Endometrial microvascular endothelial cells (primary cell): ENCODE measurements around the gene NCK2. TPM values are rescaled to one million over a fixed set of nuclear protein-coding genes. Genes with fewer than 3 reads are reported as not detected.
"Not testable (repeated sequence)": the region's sequence is repeated elsewhere in the genome, so short reads cannot be mapped to it uniquely, and the experiment has no call there.

ENCODE experiments used
- in situ Hi-C: cut with HindIII; loops from 2 replicates; pipeline ENCODE4 v1.10.0; 2017; ENCODE audit warnings: low sequenced_read_pairs, low pct_unique_long_range_greater_than_20kb; ENCODE audit errors: inconsistent ontology term
- total RNA-seq: library from RNA; depleted of rRNA; stranded (reverse); fragments of >200 nt; gene quantifications from one replicate; pipeline ENCODE4 v1.2.3, GENCODE V29; 2015; ENCODE audit errors: inconsistent ontology term

The NCK2 gene
- total RNA-seq, 1 donor from 2014 or later: 23.2 TPM

DNA sequence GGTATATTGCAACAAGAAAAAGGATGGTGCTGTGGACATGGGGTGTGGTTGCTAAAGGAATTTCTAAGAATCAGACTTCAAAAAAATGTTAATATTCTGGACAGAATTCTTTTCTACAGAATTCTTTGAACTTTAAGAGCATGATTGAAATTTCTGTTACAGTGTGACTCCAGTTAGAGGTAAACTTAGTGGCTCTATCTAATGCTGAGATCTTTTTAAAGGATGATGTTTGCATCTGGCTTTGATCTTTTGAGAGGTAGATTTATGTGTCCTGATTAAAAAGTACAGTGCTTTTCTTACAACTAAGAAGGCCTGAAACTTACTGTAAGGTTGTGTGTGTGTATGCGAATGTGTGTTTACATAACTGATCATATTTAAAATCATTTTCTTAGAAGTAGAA is 25.4 kb downstream of the NCK2 start:
- in situ Hi-C loops: no loop called here

DNA sequence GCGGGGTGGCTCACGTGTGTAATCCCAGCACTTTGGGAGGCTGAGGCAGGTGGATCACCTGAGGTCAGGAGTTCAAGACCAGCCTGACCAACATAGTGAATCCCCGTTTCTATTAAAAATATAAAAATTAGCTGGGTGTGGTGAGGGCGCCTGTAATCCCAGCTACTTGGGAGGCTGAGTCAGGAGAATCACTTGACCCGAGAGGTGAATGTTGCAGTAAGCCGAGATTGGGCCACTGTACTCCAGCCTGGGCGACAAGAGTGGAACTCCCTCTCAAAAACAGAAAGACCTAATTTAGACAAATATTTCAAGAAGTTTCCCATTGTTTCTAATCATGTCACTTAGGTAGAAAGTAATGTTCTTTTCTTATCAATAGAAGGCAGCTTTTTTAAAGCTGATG is 26.6 kb downstream of the NCK2 start:
- in situ Hi-C loops: not testable (repeated sequence)

DNA sequence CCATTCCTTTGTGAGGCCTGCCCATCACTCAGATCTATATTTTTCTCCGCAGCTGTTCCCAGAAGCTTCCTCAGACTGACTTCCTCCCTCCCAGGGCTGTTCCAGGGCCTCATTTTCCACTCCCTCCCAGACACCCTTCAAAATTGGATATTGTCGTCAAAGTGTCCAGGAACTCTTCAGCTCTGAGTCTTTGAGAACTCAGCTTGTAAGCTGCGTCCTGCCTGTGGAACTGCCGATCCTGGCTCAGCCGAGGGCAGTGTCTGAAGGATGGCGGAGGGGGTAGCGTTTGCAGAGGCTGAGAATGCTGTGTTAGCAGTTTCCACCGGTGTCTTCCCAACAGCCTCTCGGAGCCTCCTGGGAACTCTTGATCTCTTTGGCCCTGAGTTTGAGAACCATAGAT is 27.1 kb downstream of the NCK2 start:
- in situ Hi-C loops: no loop called here

DNA sequence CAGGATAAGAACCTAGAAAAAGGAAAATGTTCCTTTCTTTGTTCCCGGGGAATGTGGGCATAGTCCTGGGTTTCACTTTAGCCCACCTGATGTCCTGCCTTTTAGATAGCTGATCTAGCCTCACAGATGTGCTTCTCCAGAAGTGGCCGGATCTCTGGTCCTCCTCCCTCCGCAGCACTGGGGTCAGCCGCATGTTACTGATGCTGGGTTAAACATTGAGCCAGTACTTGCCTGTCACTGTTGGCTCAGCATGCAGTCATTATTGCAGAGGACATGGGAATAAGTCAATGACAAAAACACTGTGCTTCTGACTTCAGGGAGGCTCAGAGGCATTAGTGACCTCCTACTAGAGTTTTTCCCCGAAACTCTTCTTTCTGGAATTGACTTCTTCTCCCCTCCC is 27.6 kb downstream of the NCK2 start:
- in situ Hi-C loops: no loop called here

DNA sequence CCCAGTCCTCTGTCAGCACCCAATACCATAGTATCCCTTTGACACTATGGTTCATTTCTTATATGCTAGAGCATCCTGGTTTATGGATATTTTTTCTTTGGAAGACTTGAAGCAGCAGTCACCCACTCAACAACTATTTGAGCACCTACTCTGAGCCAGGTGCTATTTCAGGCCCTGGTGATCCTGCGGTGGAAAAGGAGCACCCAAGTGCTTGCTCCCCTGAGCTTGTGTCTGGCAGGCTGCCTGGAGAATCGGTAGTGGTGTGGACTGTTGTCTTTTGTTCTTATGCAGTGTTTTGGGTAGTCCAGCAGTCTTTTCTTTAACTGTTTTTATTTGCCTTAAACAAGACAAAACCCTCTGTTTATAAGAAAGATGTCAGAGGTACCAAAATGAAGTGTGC is 28.9 kb downstream of the NCK2 start:
- in situ Hi-C loops: no loop called here

DNA sequence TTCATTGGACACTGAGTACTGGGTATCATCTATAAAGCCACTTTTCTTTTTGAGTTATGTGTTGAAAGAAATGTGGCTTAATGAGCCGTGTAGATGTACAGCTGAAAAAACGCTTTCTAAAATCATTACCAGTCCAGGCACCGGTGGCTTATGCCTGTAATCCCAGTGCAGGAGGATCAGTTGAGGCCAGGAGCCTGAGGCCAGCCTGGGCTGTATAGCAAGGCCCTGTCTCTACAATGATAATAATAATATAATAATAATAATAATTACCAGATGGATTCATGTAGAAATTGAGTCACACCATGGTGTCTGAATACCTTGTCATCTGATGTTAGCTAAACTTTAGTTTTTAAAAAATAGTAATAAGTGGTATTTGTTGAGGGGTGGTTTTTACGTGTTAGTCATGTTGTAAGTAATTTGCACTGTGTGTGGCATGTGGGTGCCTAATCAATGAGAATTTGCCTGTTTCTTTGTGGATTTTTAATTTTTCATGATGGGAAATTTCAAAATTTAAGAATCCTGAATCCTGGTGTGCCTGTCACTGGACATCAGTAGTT is 30.1 kb downstream of the NCK2 start:
- in situ Hi-C loops: no loop called here

DNA sequence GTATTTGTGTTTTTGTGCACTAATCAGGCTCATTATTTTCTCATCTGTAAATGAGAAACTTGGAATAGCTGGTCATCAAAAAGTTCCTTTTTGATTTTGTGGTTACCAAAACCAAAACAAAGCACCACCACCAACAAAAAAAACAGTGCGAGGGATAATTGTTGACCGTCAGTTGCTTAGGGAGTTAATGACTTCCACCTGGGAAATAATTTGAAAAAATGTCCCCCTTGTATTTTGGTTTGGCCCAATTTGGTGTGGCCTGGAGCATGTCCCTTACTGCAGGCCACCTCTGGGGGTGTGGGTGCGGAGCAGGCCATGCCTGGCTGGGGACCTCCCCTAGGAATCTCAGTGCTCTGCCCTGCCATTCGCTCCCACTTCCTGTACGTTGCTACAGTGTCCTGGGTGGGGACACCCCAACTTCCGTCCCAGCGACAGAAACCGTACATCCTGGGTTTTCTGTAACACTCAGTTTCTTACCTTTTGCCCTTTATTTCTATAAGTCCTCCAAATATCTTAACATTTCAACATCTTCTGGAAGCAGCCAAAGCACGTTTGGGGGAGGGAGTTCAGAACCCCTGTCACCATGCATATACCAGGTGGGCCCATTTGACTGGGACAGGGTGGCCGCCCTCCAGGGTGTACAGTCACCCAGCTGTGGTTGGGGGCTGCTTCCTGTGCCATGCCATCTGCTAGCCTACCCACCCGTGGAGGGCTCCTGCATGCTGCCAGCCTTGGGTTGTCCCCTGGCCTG is 31.3 kb downstream of the NCK2 start:
- in situ Hi-C loops: no loop called here

DNA sequence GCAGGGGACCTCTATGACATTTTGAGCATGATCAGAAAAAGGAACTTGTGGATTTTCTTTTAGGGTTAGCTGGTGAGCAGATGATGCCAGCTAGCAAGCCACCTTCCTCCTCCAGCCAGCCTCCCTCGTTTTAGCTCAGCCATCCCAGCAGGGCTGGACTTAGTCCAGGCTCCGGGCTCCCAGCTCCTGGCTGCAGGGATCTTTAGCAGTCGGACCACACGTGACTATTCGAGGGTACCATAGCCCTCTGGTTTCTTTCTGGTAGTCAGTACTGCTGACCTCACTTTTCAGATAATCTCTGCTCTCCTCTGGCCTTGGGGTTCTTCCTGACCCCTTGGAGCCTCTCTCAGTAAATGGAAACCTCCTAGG is 31.8 kb downstream of the NCK2 start:
- in situ Hi-C loops: no loop called here

DNA sequence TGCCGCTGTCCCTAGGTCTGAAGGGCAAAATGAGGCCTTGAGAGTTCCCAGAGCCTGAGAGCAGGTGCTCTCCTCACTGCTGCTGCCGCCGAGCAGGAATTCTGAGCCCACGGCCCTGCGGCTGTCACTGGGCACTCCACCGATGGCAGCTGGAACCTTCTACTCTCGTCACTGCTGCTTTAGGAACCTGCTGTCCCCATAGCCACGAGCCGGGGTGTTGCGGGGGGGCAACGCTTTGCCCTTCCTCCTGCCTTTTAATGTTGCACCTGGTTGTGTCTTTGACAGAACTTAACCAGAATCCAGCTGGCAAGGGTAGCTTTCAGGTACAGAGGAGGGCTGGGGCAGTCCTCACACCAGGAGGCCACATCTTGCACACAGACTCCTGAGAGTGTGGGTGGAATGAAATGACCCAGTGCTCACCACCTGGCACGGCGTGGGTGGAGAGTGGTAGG is 32.3 kb downstream of the NCK2 start:
- in situ Hi-C loops: no loop called here

DNA sequence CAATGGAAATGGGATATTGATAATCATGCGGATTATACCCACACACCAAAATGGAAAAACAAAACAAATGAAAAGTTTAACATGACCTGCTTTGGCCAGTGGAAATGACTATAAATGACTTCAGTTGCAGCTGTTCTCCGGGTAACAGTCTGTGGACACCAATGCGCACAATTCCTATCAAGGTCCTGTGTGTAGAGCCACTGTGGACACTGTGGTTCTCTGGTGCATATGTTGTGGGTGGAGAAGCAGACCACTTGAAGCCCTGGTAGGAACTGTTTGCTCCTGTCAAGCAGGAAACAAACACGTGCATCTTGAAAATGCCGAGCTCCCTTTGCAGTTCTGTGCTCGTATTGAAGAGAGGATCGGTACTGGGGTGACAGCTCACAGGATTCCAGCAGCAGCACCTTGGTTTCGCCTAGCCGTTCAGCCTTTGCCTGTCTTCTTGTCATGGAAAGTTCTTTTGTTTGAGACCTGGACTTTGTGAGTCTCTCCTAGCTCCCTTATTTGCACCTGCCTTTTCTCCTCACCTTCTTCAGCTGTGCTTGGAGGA is 32.9 kb downstream of the NCK2 start:
- in situ Hi-C loops: no loop called here

DNA sequence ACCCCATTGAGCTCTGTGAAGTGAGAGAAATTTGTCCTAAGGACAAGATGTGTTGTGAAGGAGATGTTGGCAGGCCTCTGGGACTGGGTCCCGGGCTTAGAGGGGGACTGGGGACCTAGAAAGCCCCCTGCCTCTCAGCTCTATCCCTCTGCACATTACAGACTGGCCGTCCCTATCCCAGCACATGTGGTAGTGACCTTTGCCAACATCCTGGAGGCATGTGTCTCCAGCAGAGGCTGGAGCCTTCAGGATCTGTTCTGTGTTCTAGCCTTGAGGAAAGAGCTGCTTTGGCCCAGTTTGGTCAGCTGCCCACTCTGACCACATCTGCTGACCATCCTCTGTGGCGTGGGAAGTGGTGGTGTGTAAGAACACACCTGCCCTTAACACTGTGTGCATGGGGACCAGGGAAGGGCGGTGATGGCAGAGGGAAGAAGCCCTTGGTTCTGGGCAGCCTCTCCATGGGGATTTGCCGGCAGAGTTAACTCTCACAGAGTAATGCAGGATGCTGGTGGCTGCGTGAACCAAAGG is 33.4 kb downstream of the NCK2 start:
- in situ Hi-C loops: no loop called here

DNA sequence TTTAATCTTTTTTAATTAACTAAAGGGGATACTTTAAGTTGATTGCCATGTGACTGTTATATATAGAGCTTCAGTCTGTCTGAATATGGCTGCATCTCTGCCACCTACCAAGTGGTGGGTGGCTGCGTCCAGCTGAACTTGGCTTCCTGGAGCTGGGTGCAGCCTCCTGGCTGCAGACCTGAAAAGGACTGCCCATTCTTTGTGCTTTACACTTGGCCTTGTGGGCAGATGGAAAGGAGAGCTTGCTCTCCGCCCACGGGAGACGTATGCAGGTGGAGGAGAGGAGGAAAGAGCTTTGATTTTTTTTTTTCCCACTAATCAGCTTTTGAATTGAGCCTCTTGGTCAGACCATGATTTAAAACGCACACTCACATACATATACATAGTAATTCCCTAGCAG is 34.7 kb downstream of the NCK2 start:
- in situ Hi-C loops: no loop called here

DNA sequence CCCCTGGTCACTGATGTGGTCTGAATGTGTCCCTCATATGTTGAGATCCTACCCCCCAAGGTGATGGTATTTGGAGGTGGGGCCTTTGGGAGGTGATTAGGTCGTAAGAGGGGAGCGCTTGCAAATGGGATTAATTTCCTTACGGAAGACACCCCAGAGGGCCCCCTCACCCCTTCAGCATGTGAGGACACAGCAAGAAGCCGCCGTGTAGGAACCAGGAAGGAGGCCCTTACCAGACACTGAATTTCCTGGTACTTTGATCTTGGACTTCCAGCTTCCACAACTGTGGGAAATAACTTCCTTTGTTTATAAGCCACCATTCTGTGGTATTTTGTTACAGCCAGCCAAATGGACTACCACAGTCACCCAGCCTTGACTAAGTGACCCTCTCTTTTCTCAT is 35.9 kb downstream of the NCK2 start:
- in situ Hi-C loops: no loop called here

DNA sequence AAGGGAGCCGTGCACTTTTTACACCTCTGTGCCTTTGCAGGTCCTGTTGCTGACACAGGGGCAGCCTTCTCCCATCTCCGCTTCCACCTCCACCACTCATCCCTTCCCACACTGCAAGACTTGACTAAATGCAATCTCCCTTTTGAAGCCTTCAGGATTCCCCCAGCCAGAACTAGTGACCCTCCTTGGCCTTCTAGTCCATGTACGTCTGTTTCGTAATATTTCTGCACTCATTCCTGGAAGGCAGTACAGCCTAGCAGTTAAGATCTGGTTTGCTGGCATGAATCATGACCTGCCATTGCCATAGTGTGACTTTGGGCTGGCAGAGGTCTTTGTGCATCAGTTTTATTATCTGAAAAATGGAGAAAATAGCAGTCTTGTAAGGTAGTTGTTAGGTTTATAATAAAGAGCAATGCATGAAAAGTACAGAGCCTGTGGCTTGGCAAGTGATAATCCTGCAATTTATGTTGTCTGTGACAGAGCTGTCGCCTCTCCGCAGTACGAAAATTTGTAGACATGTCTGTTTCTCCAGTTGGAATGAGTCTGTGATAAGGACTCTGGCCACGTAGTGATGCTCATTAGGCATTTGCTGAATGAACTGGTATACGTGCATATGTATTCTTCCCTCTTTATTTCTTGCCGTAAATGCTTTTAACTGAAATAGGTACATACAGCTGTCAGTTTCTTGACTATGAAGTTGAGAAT is 36.7 kb downstream of the NCK2 start:
- in situ Hi-C loops: no loop called here

DNA sequence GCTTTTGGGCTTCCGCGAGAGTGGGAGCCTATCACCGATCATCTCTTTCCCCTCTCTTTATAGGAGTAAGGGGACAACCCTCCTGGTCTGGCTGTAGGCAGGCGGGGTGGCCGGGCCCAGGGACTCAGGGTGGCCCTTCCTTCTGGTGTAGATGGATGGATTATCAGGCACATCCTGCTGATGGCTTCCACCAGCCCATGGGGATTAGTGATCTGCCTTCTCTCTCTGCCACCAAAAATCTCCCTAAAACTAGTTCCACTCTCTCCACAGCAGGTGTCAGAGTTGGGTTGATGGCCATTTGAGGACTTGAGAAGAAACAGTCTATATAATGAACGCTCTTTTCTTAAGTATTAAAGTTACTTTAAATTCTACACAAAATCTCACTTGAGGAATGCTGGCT is 37.4 kb downstream of the NCK2 start:
- in situ Hi-C loops: no loop called here

DNA sequence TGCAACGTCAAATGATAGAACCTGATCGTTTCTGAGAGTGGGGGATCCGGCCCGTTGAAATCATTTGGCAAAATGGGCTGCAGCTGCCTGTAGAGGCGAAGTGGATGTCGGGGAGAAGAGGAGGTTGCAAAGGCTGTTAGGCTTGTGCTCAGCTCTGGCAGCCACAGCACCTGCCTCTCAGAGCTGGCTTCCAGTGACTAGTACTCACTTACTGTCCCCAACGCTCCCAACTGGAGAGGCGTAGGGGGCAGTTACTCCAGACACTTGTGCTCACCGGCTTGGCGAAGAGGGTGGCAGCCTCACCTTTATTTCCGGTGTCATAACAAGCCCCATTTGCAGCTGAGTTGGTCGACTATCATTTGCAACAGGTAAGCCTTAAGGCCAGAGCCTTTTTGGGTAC is 37.9 kb downstream of the NCK2 start:
- in situ Hi-C loops: no loop called here

DNA sequence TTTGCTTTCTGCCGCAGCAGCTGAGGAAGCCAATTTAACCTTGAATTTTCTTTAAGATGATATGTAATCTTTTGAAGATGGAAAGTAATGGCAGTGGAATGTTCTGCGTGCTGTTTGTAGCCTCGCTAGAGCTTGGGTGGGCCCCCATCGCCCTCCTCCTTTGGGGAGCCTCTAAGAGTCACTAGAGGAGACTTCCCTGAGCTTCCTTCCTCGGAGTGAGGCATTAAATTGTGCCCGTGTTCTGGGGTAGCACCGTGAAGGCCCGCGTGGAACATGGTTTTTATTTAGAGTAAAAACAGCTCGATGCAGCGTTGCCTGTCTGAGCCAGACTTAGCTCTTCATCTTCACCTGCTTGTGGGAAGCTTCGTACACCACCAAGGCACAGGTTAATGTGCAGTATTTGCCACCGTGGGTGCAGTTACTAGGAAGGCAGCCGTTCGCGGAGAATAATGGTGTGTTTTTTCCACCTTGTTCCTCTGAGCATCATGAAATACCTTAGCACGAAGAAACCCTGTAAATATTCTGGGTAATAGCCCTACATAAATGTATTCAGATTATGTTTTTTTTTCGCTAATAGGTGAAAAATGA is 38.5 kb downstream of the NCK2 start:
- in situ Hi-C loops: no loop called here

DNA sequence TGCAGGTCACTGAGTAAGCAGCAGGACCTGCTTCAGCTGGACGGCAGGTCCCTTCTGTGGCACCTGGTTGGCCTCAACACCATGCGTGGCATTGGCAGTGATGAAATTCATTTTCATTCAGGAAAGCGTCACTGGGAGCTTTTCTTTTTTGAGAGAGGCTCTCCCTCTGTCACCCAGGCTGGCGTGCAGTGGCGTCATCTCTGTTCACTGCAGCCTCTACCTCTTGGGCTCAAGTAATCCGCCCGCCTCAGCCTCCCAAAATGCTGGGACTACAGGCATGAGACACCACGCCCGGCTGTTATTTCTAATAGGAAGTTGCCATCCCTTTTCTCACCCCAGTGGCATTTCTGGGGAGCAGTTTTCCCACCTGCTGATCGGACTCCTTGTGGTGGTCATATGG is 39.3 kb downstream of the NCK2 start:
- in situ Hi-C loops: no loop called here

DNA sequence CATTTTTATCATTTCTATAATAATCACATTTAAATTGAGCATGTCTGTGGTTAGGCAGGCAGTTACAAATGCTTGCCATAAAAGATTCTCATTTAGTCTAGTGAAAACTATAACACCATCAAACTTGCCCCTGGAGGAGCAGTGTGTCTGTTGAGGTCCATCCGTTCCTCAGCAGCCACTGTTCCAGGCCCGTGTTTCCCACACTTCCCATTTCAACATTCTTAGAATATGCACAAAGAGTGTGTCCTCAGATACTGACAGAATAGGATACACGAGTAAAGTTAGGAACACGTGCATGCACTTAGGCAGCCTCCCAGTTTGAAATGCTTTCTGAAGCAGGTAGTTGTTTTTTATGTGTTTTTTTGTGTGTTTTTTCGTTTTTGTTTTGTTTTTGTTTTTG is 39.9 kb downstream of the NCK2 start:
- in situ Hi-C loops: no loop called here
